HCT116 (cell line): Measurements from ENCODE around the gene NCAPD2.

Experiments used
- CBX3 ChIP-seq: IDR thresholded peaks from 2 replicates; pipeline ENCODE4 v1.6.1; 2012; ENCODE audit warnings: low read depth
- CTCF ChIP-seq, 3 experiments: fragments of 200-600 bp in 1 of 3; sonication (generic) in 1 of 3; IDR thresholded peaks in 2 of 3; conservative IDR thresholded peaks in 1 of 3; 2 replicates each; pipeline ENCODE4 v1.5.1; 2012 to 2017; ENCODE audit warnings: low read depth in 2 of 3, low read length in 2 of 3, antibody characterized with exemption in 1 of 3, borderline replicate concordance in 1 of 3, control low read depth in 1 of 3, mild to moderate bottlenecking in 1 of 3, mixed read lengths in 1 of 3, mixed run types in 1 of 3, moderate library complexity in 1 of 3; ENCODE audit not compliant: insufficient read depth in 1 of 3
- EGR1 ChIP-seq: IDR thresholded peaks from 2 replicates; pipeline ENCODE4 v1.6.1; 2012; ENCODE audit warnings: low read depth
- ELF1 ChIP-seq: IDR thresholded peaks from 2 replicates; pipeline ENCODE4 v1.6.1; 2012; ENCODE audit warnings: low read depth, borderline replicate concordance
- EZH2 ChIP-seq: fragments of 200-600 bp; sonication (generic); IDR thresholded peaks from 2 replicates; pipeline ENCODE4 v1.6.1; 2017; ENCODE audit warnings: antibody characterized with exemption, mixed run types
- FOSL1 ChIP-seq: IDR thresholded peaks from 2 replicates; pipeline ENCODE4 v1.6.1; 2012; ENCODE audit warnings: low read depth
- POLR2A ChIP-seq: IDR thresholded peaks from 2 replicates; pipeline ENCODE4 v1.7.0; 2011; ENCODE audit warnings: borderline replicate concordance; ENCODE audit not compliant: insufficient read depth, insufficient read length; ENCODE audit errors: extremely low read depth
- POLR2AphosphoS5 ChIP-seq: IDR thresholded peaks from 2 replicates; pipeline ENCODE4 v1.6.1; 2011; ENCODE audit warnings: mild to moderate bottlenecking, low read depth, low read length, moderate library complexity
- TCF7L2 ChIP-seq: IDR thresholded peaks from 2 replicates; pipeline ENCODE4 v1.7.0; 2011; ENCODE audit warnings: borderline replicate concordance, inconsistent platforms; ENCODE audit not compliant: insufficient read depth, insufficient read length; ENCODE audit errors: extremely low read depth
- YY1 ChIP-seq: IDR thresholded peaks from 2 replicates; pipeline ENCODE4 v1.6.1; 2011; ENCODE audit warnings: low read length, low read depth, moderate library complexity, mild to moderate bottlenecking; ENCODE audit not compliant: insufficient replicate concordance; ENCODE audit errors: extremely low read depth
- TF ChIP-seq, protein P1 (sequence below): IDR thresholded peaks from 2 replicates; pipeline ENCODE4 v1.6.1; 2011; ENCODE audit warnings: mild to moderate bottlenecking, low read length, moderate library complexity; ENCODE audit not compliant: insufficient replicate concordance; ENCODE audit errors: extremely low read depth

GRCh38 chr12:6540181-6540877 lies 46.4 kb downstream of the NCAPD2 start:
- TF ChIP-seq EZH2 (no peak), POLR2A (no peak), CTCF (IDR thresholded peaks at IDR 0.05 in 2 of 3, conservative IDR thresholded peaks at IDR 0.05 in 1 of 3; ENCODE audit: borderline replicate concordance in 1 of 3, insufficient read depth in 1 of 3, low read depth in 2 of 3, low read length in 2 of 3) (no peak), ELF1 (no peak), EGR1 (no peak), TCF7L2 (peak; percentile 74), YY1 (no peak), CBX3 (no peak), POLR2AphosphoS5 (0 out of 2 replicates have a peak, but pooled peaks have one; percentile 14), FOSL1 (no peak)
- TF ChIP-seq, protein P1, sequence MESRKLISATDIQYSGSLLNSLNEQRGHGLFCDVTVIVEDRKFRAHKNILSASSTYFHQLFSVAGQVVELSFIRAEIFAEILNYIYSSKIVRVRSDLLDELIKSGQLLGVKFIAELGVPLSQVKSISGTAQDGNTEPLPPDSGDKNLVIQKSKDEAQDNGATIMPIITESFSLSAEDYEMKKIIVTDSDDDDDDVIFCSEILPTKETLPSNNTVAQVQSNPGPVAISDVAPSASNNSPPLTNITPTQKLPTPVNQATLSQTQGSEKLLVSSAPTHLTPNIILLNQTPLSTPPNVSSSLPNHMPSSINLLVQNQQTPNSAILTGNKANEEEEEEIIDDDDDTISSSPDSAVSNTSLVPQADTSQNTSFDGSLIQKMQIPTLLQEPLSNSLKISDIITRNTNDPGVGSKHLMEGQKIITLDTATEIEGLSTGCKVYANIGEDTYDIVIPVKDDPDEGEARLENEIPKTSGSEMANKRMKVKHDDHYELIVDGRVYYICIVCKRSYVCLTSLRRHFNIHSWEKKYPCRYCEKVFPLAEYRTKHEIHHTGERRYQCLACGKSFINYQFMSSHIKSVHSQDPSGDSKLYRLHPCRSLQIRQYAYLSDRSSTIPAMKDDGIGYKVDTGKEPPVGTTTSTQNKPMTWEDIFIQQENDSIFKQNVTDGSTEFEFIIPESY, result no peak
